IMR-90 (cell line): ENCODE results near the gene HASPIN. TPM values are rescaled to one million over a fixed set of nuclear protein-coding genes. Genes with fewer than 3 reads are reported as not detected.
A peak's percentile ranks its signal among the peaks of the same experiment; 100 is the strongest.

Experiments
- ATAC-seq: fragments of 200-7000 bp; cut with Tn5 transposase; 2 replicates; pipeline ENCODE4 v1.9.1; 2020; ENCODE audit warnings: low read depth, mild to moderate bottlenecking, moderate library complexity
- BruUV-seq: library from RNA; stranded (reverse); fragments of 400-500 nt; replicated peaks from 2 replicates; lab custom pipeline; 2021; lab: Mats Ljungman, UMichigan
- CTCF ChIA-PET: fragments of 300-600 bp; formaldehyde crosslinking; extraction: SDS; loops from one replicate; lab custom pipeline; 2021; ENCODE audit warnings: antibody characterized with exemption; lab: Yijun Ruan, JAX
- POLR2A ChIA-PET: fragments of 300-600 bp; sonication (Branson Sonifier 250); formaldehyde crosslinking; loops from one replicate; lab custom pipeline; 2022; ENCODE audit warnings: antibody characterized with exemption; ENCODE audit not compliant: unreplicated experiment; lab: Charles Lee
- DNase-seq: peaks from one replicate; pipeline ENCODE4 v3.0.0; 2013
- H2AFZ ChIP-seq: replicated peaks from 2 replicates; pipeline ENCODE3; 2013; ENCODE audit warnings: low read length, mild to moderate bottlenecking; ENCODE audit not compliant: poor library complexity
- H2AK5ac ChIP-seq: 2 replicates; pipeline ENCODE4 v1.6.1; 2013; ENCODE audit warnings: low read depth, low read length, inconsistent platforms
- H2AK9ac ChIP-seq: replicated peaks from 2 replicates; pipeline ENCODE3; 2013; ENCODE audit warnings: mild to moderate bottlenecking, low read depth, low read length, moderate library complexity; ENCODE audit not compliant: poor library complexity
- H2BK120ac ChIP-seq: 2 replicates; pipeline ENCODE4 v1.6.1; 2013; ENCODE audit warnings: low read depth, low read length, inconsistent platforms
- H2BK15ac ChIP-seq: 3 replicates; pipeline ENCODE4 v1.6.1; 2013; ENCODE audit warnings: low read depth, low read length, inconsistent platforms
- H2BK20ac ChIP-seq: 2 replicates; pipeline ENCODE4 v1.6.1; 2013; ENCODE audit warnings: low read depth, mild to moderate bottlenecking, inconsistent platforms, low read length, moderate library complexity
- H2BK5ac ChIP-seq: 2 replicates; pipeline ENCODE4 v1.6.1; 2013; ENCODE audit warnings: mild to moderate bottlenecking, low read depth, low read length, inconsistent platforms; ENCODE audit not compliant: poor library complexity, severe bottlenecking
- H3K14ac ChIP-seq: replicated peaks from 2 replicates; pipeline ENCODE4 v1.6.1; 2013; ENCODE audit warnings: low read depth, low read length, inconsistent platforms
- H3K18ac ChIP-seq: 2 replicates; pipeline ENCODE4 v1.6.1; 2013; ENCODE audit warnings: low read depth, low read length, control low read depth
- H3K23ac ChIP-seq: 2 replicates; pipeline ENCODE4 v1.6.1; 2013; ENCODE audit warnings: low read depth, low read length, inconsistent platforms
- H3K27ac ChIP-seq: 2 replicates; pipeline ENCODE4 v1.5.1; 2013; ENCODE audit warnings: mild to moderate bottlenecking, control low read depth, low read length; ENCODE audit not compliant: insufficient read depth
- H3K27me3 ChIP-seq: 2 replicates; pipeline ENCODE4 v1.6.1; 2013; ENCODE audit warnings: low read length; ENCODE audit not compliant: control insufficient read depth, insufficient read depth
- H3K36me3 ChIP-seq: 2 replicates; pipeline ENCODE4 v1.6.1; 2013; ENCODE audit warnings: low read length, mixed read lengths; ENCODE audit not compliant: control insufficient read depth, insufficient read depth
- H3K4ac ChIP-seq: 2 replicates; pipeline ENCODE4 v1.6.1; 2013; ENCODE audit warnings: low read depth, low read length, inconsistent platforms
- H3K4me1 ChIP-seq: 2 replicates; pipeline ENCODE4 v1.6.1; 2013; ENCODE audit warnings: low read length, mixed read lengths; ENCODE audit not compliant: control insufficient read depth, insufficient read depth
- H3K4me2 ChIP-seq: 2 replicates; pipeline ENCODE4 v1.6.1; 2013; ENCODE audit warnings: low read depth, mild to moderate bottlenecking, control low read depth, low read length, moderate library complexity
- H3K4me3 ChIP-seq: 2 replicates; pipeline ENCODE4 v1.5.1; 2013; ENCODE audit warnings: low read depth, mild to moderate bottlenecking, control low read depth, low read length, moderate library complexity; ENCODE audit not compliant: insufficient read depth
- H3K56ac ChIP-seq: 2 replicates; pipeline ENCODE4 v1.6.1; 2013; ENCODE audit warnings: low read length, inconsistent platforms; ENCODE audit not compliant: insufficient read depth; ENCODE audit errors: extremely low read depth
- H3K79me1 ChIP-seq, 2 experiments: 2 replicates each; pipeline ENCODE4 v1.6.1; 2013; ENCODE audit warnings: low read length in 2 of 2, inconsistent platforms in 1 of 2, low read depth in 1 of 2
- H3K9ac ChIP-seq: 2 replicates; pipeline ENCODE4 v1.6.1; 2013; ENCODE audit warnings: low read depth, low read length, control low read depth
- H3K9me1 ChIP-seq: 2 replicates; pipeline ENCODE4 v1.6.1; 2013; ENCODE audit warnings: low read length, inconsistent platforms; ENCODE audit not compliant: insufficient read depth
- H3K9me3 ChIP-seq: 2 replicates; pipeline ENCODE4 v1.6.1; 2013; ENCODE audit warnings: low read length; ENCODE audit not compliant: control insufficient read depth, insufficient read depth
- H4K20me1 ChIP-seq: 2 replicates; pipeline ENCODE4 v1.6.1; 2013; ENCODE audit warnings: low read length, inconsistent platforms; ENCODE audit not compliant: insufficient read depth
- H4K5ac ChIP-seq: 2 replicates; pipeline ENCODE4 v1.6.1; 2013; ENCODE audit warnings: mild to moderate bottlenecking, low read depth, low read length, control low read depth
- H4K8ac ChIP-seq, 2 experiments: 2 replicates each; pipeline ENCODE4 v1.6.1; 2013; ENCODE audit warnings: low read depth in 2 of 2, low read length in 2 of 2, control low read depth in 1 of 2, inconsistent platforms in 1 of 2
- H4K91ac ChIP-seq: 2 replicates; pipeline ENCODE4 v1.6.1; 2013; ENCODE audit warnings: low read depth, low read length, inconsistent platforms; ENCODE audit not compliant: insufficient read depth
- BHLHE40 ChIP-seq: fragments of 150-350 bp; IDR thresholded peaks from 2 replicates; pipeline ENCODE4 v1.6.1; 2016; ENCODE audit warnings: mild to moderate bottlenecking, low read depth, low read length
- CEBPB ChIP-seq: IDR thresholded peaks from 2 replicates; pipeline ENCODE4 v1.6.1; 2012; ENCODE audit warnings: low read depth, low read length, improper control_type of control experiment
- CHD1 ChIP-seq: IDR thresholded peaks from 2 replicates; pipeline ENCODE4 v1.6.1; 2012; ENCODE audit warnings: low read depth, low read length, improper control_type of control experiment
- CTCF ChIP-seq: conservative IDR thresholded peaks from 2 replicates; pipeline ENCODE4 v1.5.1; 2012; ENCODE audit warnings: mild to moderate bottlenecking, low read depth, low read length, improper control_type of control experiment
- ELK1 ChIP-seq: fragments of 150-350 bp; IDR thresholded peaks from 2 replicates; pipeline ENCODE4 v1.6.1; 2016; ENCODE audit warnings: low read depth, mild to moderate bottlenecking, low read length, moderate library complexity, borderline replicate concordance
- FOS ChIP-seq: fragments of 150-350 bp; IDR thresholded peaks from 2 replicates; pipeline ENCODE4 v1.6.1; 2016; ENCODE audit warnings: low read depth, low read length
- MAFK ChIP-seq: IDR thresholded peaks from 2 replicates; pipeline ENCODE4 v1.6.1; 2012; ENCODE audit warnings: low read depth, low read length, improper control_type of control experiment
- MAZ ChIP-seq: IDR thresholded peaks from 2 replicates; pipeline ENCODE4 v1.6.1; 2012; ENCODE audit warnings: low read depth, mild to moderate bottlenecking, low read length, improper control_type of control experiment, moderate library complexity, borderline replicate concordance
- MXI1 ChIP-seq: IDR thresholded peaks from 2 replicates; pipeline ENCODE4 v1.6.1; 2012; ENCODE audit warnings: low read depth, mild to moderate bottlenecking, low read length, moderate library complexity, borderline replicate concordance
- NFE2L2 ChIP-seq: fragments of 150-350 bp; IDR thresholded peaks from 2 replicates; pipeline ENCODE4 v1.6.1; 2016; ENCODE audit warnings: low read depth, mild to moderate bottlenecking, low read length
- POLR2A ChIP-seq: IDR thresholded peaks from 2 replicates; pipeline ENCODE4 v1.6.1; 2012; ENCODE audit warnings: mild to moderate bottlenecking, low read depth, low read length
- RAD21 ChIP-seq: IDR thresholded peaks from 2 replicates; pipeline ENCODE4 v1.6.1; 2012; ENCODE audit warnings: low read length, improper control_type of control experiment
- RCOR1 ChIP-seq: IDR thresholded peaks from 2 replicates; pipeline ENCODE4 v1.6.1; 2012; ENCODE audit warnings: mild to moderate bottlenecking, low read length, improper control_type of control experiment; ENCODE audit not compliant: insufficient replicate concordance
- RFX5 ChIP-seq: IDR thresholded peaks from 2 replicates; pipeline ENCODE4 v1.8.0; 2012; ENCODE audit warnings: low read depth, mild to moderate bottlenecking, low read length, moderate library complexity
- SMC3 ChIP-seq: fragments of 150-350 bp; IDR thresholded peaks from 2 replicates; pipeline ENCODE4 v1.6.1; 2016; ENCODE audit warnings: low read depth, mild to moderate bottlenecking, antibody characterized with exemption, low read length, moderate library complexity
- USF2 ChIP-seq: fragments of 150-350 bp; IDR thresholded peaks from 2 replicates; pipeline ENCODE4 v1.6.1; 2017; ENCODE audit warnings: mild to moderate bottlenecking, antibody characterized with exemption, low read length, low read depth
- WGBS, 2 experiments: methylation state at CpG; one replicate each; pipeline versions ENCODE4 v1.1.5 to v1.1.7; 2013; ENCODE audit warnings: missing lambda C conversion rate in 2 of 2; ENCODE audit not compliant: insufficient read length in 1 of 2; ENCODE audit errors: extremely low coverage in 2 of 2; 5-methylcytosine and 5-hydroxymethylcytosine counted together
- dilution Hi-C: fragments of 300-500 bp; cut with HindIII; formaldehyde crosslinking; loops from one replicate; pipeline ENCODE4 v1.14.3; 2018; ENCODE audit warnings: low sequenced_read_pairs; ENCODE audit not compliant: unreplicated experiment
- in situ Hi-C: fragments of 300-500 bp; cut with MboI; formaldehyde crosslinking; loops from 3 replicates; pipeline ENCODE4 v1.14.3; 2019; ENCODE audit warnings: low sequenced_read_pairs, inconsistent platforms, mixed read lengths
- intact Hi-C: fragments of 100-400 bp; cut with micrococcal nuclease; formaldehyde crosslinking; loops from 2 replicates; pipeline ENCODE4 v1.10.0; 2022
- polyA plus RNA-seq, 3 experiments: library from polyadenylated mRNA; depleted of rRNA; stranded (reverse); fragments of >200 nt; gene quantifications; 2 replicates each; pipeline ENCODE4 v1.2.3, GENCODE V29; 2012; ENCODE audit warnings: low replicate concordance in 1 of 3
- total RNA-seq: library from RNA; depleted of rRNA; stranded (reverse); fragments of >200 nt; gene quantifications from 2 replicates; pipeline ENCODE4 v1.2.3, GENCODE V29; 2012

Gene HASPIN
- total and polyA plus RNA-seq, 2 of the 4 experiments (the other 2 are of a cell fraction): 2.2 to 4.3 TPM

- ChIA-PET POLR2A (no interaction called here), CTCF (no interaction called here)
- Histone ChIP-seq H4K91ac (no peak overlapping the region), H3K4me2 (no peak overlapping the region), H2AK5ac (peak overlapping the region; percentile 38; the same call in 1 of the 2 replicates), H2BK5ac (no peak overlapping the region), H4K20me1 (no peaks in the 10 kb centered on the region), H2BK20ac (no peak overlapping the region), H3K18ac (no peak overlapping the region), H2BK120ac (no peak overlapping the region), H3K4me3 (no peak overlapping the region), H3K14ac (no peak overlapping the region), H3K9me3 (peaks cover 7% of the 10 kb centered on the region), H3K9ac (no peak overlapping the region), H3K9me1 (peaks cover 4% of the 10 kb centered on the region; the same call in 1 of the 2 replicates), H3K79me1 (no peaks in the 10 kb centered on the region), H3K27ac (no peak overlapping the region), H3K36me3 (no peaks in the 10 kb centered on the region), H3K4me1 (peaks cover 9% of the 10 kb centered on the region; the same call in 1 of the 2 replicates), H3K27me3 (no peaks in the 10 kb centered on the region; the same call in 1 of the 2 replicates), H2AFZ (peak overlapping the region; percentile 67), H3K56ac (no peak overlapping the region), H2BK15ac (no peak overlapping the region), H3K4ac (no peak overlapping the region), H2AK9ac (no peak overlapping the region), H4K5ac (no peak overlapping the region), H4K8ac (no peak overlapping the region), H3K23ac (no peak overlapping the region)
- WGBS, 2 experiments: 50% methylated on average over 2 of the region's 16 CpGs; no CpG with 5 or more reads in 1 of the 2 experiments
- in situ Hi-C loops: no loop called here
- dilution Hi-C loops: no loop called here
- BruUV-seq: no TSS peak
- intact Hi-C loops: no loop called here
- ATAC-seq: no peak
- no peak for TF ChIP-seq POLR2A
- TF ChIP-seq CHD1: no peak
- TF ChIP-seq CEBPB: no peak
- no peak for TF ChIP-seq ELK1
- TF ChIP-seq RAD21: no peak
- TF ChIP-seq RFX5: no peak
- TF ChIP-seq NFE2L2: no peak
- TF ChIP-seq MXI1: no peak
- TF ChIP-seq CTCF: no peak
- TF ChIP-seq BHLHE40: no peak
- no peak for TF ChIP-seq FOS
- TF ChIP-seq SMC3: no peak
- TF ChIP-seq USF2: no peak
- TF ChIP-seq RCOR1: no peak
- TF ChIP-seq MAZ: no peak
- TF ChIP-seq MAFK: no peak
- no peak for DNase-seq
Observed at GRCh38 chr17:3771140-3771539, 47.4 kb downstream of the HASPIN start.
